Nephron progenitor cell (in vitro differentiated cells): ENCODE results near the gene ABLIM3.

Experiments used
- DNase-seq: peaks from one replicate; pipeline ENCODE4 v3.0.0; 2021
- H3K27ac Mint-ChIP-seq: 2 replicates; pipeline ENCODE4 v1.8.0; 2021; ENCODE audit warnings: mild to moderate bottlenecking, moderate library complexity, mixed read lengths
- H3K27me3 Mint-ChIP-seq: 2 replicates; pipeline ENCODE4 v1.8.0; 2021; ENCODE audit warnings: mild to moderate bottlenecking, low read depth, mixed read lengths; ENCODE audit not compliant: poor library complexity
- H3K36me3 Mint-ChIP-seq: 2 replicates; pipeline ENCODE4 v1.8.0; 2021; ENCODE audit warnings: low read depth, mixed read lengths
- H3K4me1 Mint-ChIP-seq: 2 replicates; pipeline ENCODE4 v1.8.0; 2021; ENCODE audit warnings: mixed read lengths
- H3K4me3 Mint-ChIP-seq: 2 replicates; pipeline ENCODE4 v1.8.0; 2021; ENCODE audit warnings: mild to moderate bottlenecking, moderate library complexity, mixed read lengths
- H3K9me3 Mint-ChIP-seq: 2 replicates; pipeline ENCODE4 v1.8.0; 2021; ENCODE audit warnings: mild to moderate bottlenecking, moderate library complexity, mixed read lengths
- CTCF ChIP-seq: fragments of 200-600 bp; sonication (generic); IDR thresholded peaks from 2 replicates; pipeline ENCODE4 v1.5.0; 2021; ENCODE audit warnings: antibody characterized with exemption

Gene ABLIM3

DNA sequence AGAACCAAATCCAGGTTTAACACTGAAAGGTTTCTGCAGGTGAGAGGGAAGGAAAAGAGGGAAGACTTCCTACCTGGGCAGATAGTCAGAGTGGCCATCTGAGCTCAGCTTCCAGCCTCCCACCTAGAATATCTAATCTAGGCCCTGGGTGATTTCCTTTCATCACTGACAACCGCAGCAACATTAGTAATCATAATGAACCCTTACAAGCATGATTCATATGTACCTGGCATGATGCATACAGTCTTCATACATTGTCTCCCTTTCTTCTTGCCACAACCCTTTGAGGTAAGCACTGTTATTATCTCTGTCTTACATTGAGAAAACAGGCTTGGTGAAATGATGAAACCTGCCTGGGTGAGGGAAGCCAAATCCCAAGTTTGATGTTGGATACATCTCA is 143.9 kb downstream of the ABLIM3 start:
- Mint-ChIP-seq H3K36me3 (no peaks in the 10 kb centered on the region), H3K4me1 (peaks cover 35% of the 10 kb centered on the region), H3K27me3 (peaks cover 12% of the 10 kb centered on the region)

GRCh38 chr5:149288436-149288835 is 147.1 kb downstream of the ABLIM3 start:
- Mint-ChIP-seq H3K27me3 (peaks cover 15% of the 10 kb centered on the region), H3K27ac (no peak overlapping the region), H3K4me1 (peaks cover 21% of the 10 kb centered on the region), H3K36me3 (no peaks in the 10 kb centered on the region), H3K4me3 (no peak overlapping the region), H3K9me3 (no peaks in the 10 kb centered on the region)
- no peak for DNase-seq
- TF ChIP-seq CTCF: no peak

More for the DNA sequence above, 143.9 kb downstream of the ABLIM3 start:
- no peaks in the 10 kb centered on the region for H3K9me3 Mint-ChIP-seq
- no peak for TF ChIP-seq CTCF
- H3K4me3 Mint-ChIP-seq: no peak overlapping the region
- DNase-seq: no peak
- no peak overlapping the region for H3K27ac Mint-ChIP-seq

- H3K9me3 Mint-ChIP-seq: no peaks in the 10 kb centered on the region
- no peaks in the 10 kb centered on the region for H3K36me3 Mint-ChIP-seq
- TF ChIP-seq CTCF: no peak
- H3K4me1 Mint-ChIP-seq: peaks cover 14% of the 10 kb centered on the region
- no peak overlapping the region for H3K27ac Mint-ChIP-seq
- H3K4me3 Mint-ChIP-seq: no peak overlapping the region
- no peak for DNase-seq
- H3K27me3 Mint-ChIP-seq: peaks cover 10% of the 10 kb centered on the region
Observed at GRCh38 chr5:149289301-149289700, 148.0 kb downstream of the ABLIM3 start.

- no peak for TF ChIP-seq CTCF
- Mint-ChIP-seq H3K27me3 (peaks cover 3% of the 10 kb centered on the region), H3K36me3 (no peaks in the 10 kb centered on the region), H3K4me3 (peak overlapping the region; percentile 20), H3K27ac (peak overlapping the region; percentile 31), H3K9me3 (no peaks in the 10 kb centered on the region), H3K4me1 (peaks cover 43% of the 10 kb centered on the region)
- no peak for DNase-seq
Observed at GRCh38 chr5:149294872-149295829, 153.9 kb downstream of the ABLIM3 start.

- Mint-ChIP-seq H3K4me1 (peaks cover 43% of the 10 kb centered on the region), H3K27ac (no peak overlapping the region), H3K36me3 (no peaks in the 10 kb centered on the region), H3K4me3 (no peak overlapping the region), H3K27me3 (no peaks in the 10 kb centered on the region), H3K9me3 (no peaks in the 10 kb centered on the region)
- no peak for TF ChIP-seq CTCF
- DNase-seq: no peak
Observed at GRCh38 chr5:149297340-149298025, 156.2 kb downstream of the ABLIM3 start.
